HFFc6 (cell line): ENCODE data around the gene TMEM144. TPM values are rescaled to one million over a fixed set of nuclear protein-coding genes. Genes with fewer than 3 reads are reported as not detected.
A peak's percentile ranks its signal among the peaks of the same experiment; 100 is the strongest.
"Not testable (repeated sequence)": the region's sequence is repeated elsewhere in the genome, so short reads cannot be mapped to it uniquely, and the experiment has no call there.

Experiments used
- DNase-seq: peaks from one replicate; pipeline ENCODE4 v3.0.0-alpha.2; 2018
- H3K27ac Mint-ChIP-seq: 2 replicates; pipeline ENCODE4 v1.8.0; 2020; ENCODE audit warnings: mild to moderate bottlenecking, mixed read lengths
- H3K27me3 Mint-ChIP-seq: 2 replicates; pipeline ENCODE4 v1.8.0; 2021; ENCODE audit warnings: mild to moderate bottlenecking, moderate library complexity, mixed read lengths; ENCODE audit not compliant: insufficient read depth
- H3K36me3 Mint-ChIP-seq: 2 replicates; pipeline ENCODE4 v1.8.0; 2021; ENCODE audit warnings: low read depth, mixed read lengths
- H3K4me1 Mint-ChIP-seq: 2 replicates; pipeline ENCODE4 v1.8.0; 2020; ENCODE audit warnings: low read depth, mixed read lengths
- H3K4me3 Mint-ChIP-seq: 2 replicates; pipeline ENCODE4 v1.8.0; 2020; ENCODE audit warnings: mild to moderate bottlenecking, moderate library complexity, mixed read lengths
- H3K9me3 Mint-ChIP-seq: 2 replicates; pipeline ENCODE4 v1.8.0; 2020; ENCODE audit warnings: mild to moderate bottlenecking, mixed read lengths
- total RNA-seq, 6 experiments: library from RNA; stranded (reverse); fragmentation: NEBNext Ultra II Directional; extraction: Animal tissue kit (Norgen Biotek cat#: 25700); gene quantifications; 2 replicates in 1 of 6; 3 replicates in 5 of 6; pipeline ENCODE4 v1.2.3, GENCODE V29; 2021
- TF ChIP-seq, protein P1 (sequence below): fragments of 200-600 bp; sonication (generic); IDR thresholded peaks from 2 replicates; pipeline ENCODE4 v1.5.0; 2021; ENCODE audit warnings: antibody characterized with exemption, mild to moderate bottlenecking

Gene TMEM144
- total RNA-seq, 6 experiments from 2014 or later, result 0.18 to 0.34 (median 0.29) TPM; not detected in 1

DNA sequence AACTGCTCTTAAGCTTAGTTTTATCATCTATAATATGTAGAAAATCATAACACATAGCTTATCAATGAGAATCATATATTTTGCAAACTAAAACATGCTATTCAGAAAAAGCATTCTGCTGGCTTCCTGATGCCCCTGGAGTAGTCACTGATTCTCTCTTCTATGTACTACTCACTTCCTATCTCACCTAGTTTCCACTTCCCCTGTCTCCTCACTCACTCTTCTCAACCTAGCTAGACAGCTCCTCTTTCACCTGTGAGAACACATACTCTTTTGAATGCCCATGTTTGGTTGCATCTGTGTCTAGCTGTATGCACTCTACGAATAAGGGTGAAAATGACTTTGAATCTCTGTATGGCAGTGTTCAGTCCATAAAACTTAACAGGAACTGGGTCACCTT lies 9.3 kb downstream of the TMEM144 start:
- Mint-ChIP-seq H3K4me3 (no peak overlapping the region), H3K9me3 (no peaks in the 10 kb centered on the region), H3K36me3 (no peaks in the 10 kb centered on the region), H3K27me3 (peaks cover 4% of the 10 kb centered on the region; the same call in 1 of the 2 replicates), H3K4me1 (no peaks in the 10 kb centered on the region), H3K27ac (no peak overlapping the region)
- no peak for DNase-seq
- TF ChIP-seq, protein P1, sequence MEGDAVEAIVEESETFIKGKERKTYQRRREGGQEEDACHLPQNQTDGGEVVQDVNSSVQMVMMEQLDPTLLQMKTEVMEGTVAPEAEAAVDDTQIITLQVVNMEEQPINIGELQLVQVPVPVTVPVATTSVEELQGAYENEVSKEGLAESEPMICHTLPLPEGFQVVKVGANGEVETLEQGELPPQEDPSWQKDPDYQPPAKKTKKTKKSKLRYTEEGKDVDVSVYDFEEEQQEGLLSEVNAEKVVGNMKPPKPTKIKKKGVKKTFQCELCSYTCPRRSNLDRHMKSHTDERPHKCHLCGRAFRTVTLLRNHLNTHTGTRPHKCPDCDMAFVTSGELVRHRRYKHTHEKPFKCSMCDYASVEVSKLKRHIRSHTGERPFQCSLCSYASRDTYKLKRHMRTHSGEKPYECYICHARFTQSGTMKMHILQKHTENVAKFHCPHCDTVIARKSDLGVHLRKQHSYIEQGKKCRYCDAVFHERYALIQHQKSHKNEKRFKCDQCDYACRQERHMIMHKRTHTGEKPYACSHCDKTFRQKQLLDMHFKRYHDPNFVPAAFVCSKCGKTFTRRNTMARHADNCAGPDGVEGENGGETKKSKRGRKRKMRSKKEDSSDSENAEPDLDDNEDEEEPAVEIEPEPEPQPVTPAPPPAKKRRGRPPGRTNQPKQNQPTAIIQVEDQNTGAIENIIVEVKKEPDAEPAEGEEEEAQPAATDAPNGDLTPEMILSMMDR, result no peak

DNA sequence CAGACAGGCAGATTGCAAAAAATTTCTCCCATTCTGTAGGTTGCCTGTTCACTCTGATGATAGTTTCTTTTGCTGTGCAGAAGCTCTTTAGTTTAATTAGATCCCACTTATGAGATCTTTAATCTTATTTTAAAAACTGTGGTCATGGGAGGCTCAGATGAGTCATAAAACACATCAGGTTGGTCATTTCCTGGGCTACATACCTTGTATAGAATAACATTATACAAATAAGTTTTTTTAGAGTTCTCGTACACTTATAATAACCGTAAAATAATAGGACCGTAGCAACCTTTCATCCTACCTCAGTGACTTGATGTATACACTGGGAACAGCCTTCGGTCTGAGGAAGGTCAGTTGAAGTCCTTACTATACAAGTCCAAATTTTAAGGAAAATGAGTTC lies 14.0 kb downstream of the TMEM144 start:
- not testable (repeated sequence) for H3K4me1 Mint-ChIP-seq, H3K27ac Mint-ChIP-seq, H3K27me3 Mint-ChIP-seq, DNase-seq, H3K4me3 Mint-ChIP-seq, H3K36me3 Mint-ChIP-seq, H3K9me3 Mint-ChIP-seq

DNA sequence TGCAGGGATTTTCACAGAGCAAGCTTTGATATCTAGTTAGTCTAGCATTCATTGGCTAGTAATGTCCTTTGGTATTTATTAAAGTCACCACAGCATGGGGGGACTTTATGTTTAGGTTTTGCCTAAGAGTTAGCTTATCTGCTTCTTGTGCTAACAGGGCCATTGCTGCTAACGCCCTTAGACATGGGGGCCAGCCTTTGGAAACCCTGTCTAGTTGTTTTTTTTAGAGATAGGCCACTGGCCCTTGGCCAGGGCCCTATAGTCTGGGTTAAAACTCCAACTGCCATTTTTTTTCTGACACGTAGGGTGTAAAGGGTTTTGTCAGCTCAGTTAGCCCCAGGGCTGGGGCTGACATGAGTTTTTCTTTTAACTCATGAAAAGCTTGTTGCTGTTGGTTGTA lies 14.7 kb downstream of the TMEM144 start:
- H3K27me3 Mint-ChIP-seq, H3K9me3 Mint-ChIP-seq, H3K4me1 Mint-ChIP-seq: not testable (repeated sequence)

DNA sequence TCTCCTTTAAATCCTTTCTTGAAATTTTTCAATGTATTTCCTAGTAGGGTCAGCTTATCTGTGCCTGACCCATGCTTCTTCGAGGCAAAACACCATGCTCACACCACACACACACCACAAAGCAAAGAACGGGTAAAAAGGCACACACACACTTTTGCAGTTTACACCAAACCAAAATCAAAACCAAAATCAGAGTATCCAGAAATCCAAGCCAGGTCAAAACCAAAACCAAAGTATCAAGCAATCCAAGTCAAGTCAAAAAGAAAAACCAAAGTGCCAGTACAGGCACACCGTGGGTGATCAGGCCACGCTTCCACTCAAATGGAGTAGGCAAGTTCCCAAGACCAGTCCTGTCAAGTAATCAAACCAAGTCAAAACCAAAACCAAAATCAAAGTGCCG lies 17.6 kb downstream of the TMEM144 start:
- not testable (repeated sequence) for DNase-seq, H3K36me3 Mint-ChIP-seq, H3K4me1 Mint-ChIP-seq, H3K27ac Mint-ChIP-seq, H3K27me3 Mint-ChIP-seq, H3K9me3 Mint-ChIP-seq
- peak overlapping the region; percentile 5; the same call in 1 of the 2 replicates for H3K4me3 Mint-ChIP-seq

More for the DNA sequence above, 14.7 kb downstream of the TMEM144 start:
- not testable (repeated sequence) for H3K27ac Mint-ChIP-seq, H3K4me3 Mint-ChIP-seq, H3K36me3 Mint-ChIP-seq, DNase-seq

DNA sequence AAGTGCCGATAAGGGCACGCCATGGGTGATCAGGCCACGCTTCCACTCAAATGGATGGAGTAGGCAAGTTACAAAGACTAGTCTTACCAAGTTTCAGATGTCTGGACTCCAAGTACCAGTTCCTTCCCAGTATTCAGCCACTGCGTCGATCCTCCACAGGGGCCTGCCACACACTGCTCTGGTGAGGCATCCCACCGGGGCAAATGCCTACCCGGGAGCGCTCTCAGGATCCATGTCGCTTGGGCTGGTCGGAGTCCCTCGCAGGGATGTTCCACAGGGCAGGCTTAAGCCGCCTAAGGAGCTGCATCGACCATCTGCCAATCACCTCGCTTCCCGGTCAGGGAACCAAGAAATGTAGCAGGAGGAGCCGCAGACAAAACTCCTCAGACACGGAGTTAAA lies 18.1 kb downstream of the TMEM144 start:
- H3K27me3 Mint-ChIP-seq, H3K27ac Mint-ChIP-seq, H3K4me3 Mint-ChIP-seq, DNase-seq, H3K9me3 Mint-ChIP-seq, H3K4me1 Mint-ChIP-seq, H3K36me3 Mint-ChIP-seq: not testable (repeated sequence)

DNA sequence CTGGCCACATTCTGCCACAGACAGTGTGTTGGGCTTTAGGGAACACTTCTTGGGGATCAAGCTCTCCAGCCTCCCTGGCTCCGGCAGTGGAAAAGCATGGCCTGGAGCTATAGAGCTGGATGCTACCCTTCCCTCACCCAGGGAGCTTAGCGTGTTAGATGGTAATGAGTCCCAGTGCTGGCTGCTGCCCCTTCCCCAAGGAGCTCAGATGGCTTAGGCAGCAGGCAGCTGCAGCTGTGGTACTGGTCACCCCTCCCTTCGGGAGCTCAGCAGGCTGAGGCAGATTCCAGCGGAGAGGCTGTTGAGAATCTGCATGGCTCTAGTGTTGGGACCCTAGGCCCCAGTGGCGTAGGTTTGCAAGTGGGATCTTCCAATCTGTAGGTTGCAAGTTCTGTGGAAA lies 19.5 kb downstream of the TMEM144 start:
- TF ChIP-seq, protein P1, result no peak
- H3K9me3 Mint-ChIP-seq, result no peaks in the 10 kb centered on the region
- no peak overlapping the region for H3K27ac Mint-ChIP-seq
- no peaks in the 10 kb centered on the region for H3K36me3 Mint-ChIP-seq
- H3K4me3 Mint-ChIP-seq, result no peak overlapping the region
- DNase-seq, result no peak
- no peaks in the 10 kb centered on the region; the same call in 1 of the 2 replicates for H3K27me3 Mint-ChIP-seq
- no peaks in the 10 kb centered on the region; the same call in 1 of the 2 replicates for H3K4me1 Mint-ChIP-seq

DNA sequence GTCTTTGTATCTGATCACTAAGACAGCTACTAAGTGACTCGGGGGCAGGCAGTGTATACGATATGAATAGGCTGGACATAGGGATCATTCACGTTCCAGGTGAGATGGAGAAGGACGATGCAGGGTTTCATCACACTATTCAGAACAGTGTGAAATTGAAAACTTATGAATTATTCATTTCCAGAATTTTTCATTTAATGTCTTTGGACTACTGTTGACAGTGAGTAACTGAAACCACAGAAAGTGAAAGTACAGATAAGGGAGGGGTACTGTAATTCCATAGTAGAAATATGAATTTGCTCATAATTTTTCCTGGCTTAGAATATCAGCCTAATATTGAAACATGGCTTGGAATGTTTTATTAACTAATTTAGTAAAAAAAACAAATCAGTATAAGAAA lies 24.4 kb downstream of the TMEM144 start:
- Mint-ChIP-seq H3K27ac (no peak overlapping the region), H3K36me3 (no peaks in the 10 kb centered on the region), H3K4me1 (no peaks in the 10 kb centered on the region), H3K9me3 (no peaks in the 10 kb centered on the region), H3K4me3 (no peak overlapping the region), H3K27me3 (no peaks in the 10 kb centered on the region; the same call in 1 of the 2 replicates)
- TF ChIP-seq, protein P1, result no peak
- no peak for DNase-seq
